NCI-H1105 (cell line): Measurements from ENCODE around the gene KLC1.
"Not testable (repeated sequence)": the region's sequence is repeated elsewhere in the genome, so short reads cannot be mapped to it uniquely, and the experiment has no call there.

Experiments used
- DNase-seq: peaks from one replicate; lab custom pipeline; 2025; lab: John Stamatoyannopoulos, UW

KLC1 gene

DNA sequence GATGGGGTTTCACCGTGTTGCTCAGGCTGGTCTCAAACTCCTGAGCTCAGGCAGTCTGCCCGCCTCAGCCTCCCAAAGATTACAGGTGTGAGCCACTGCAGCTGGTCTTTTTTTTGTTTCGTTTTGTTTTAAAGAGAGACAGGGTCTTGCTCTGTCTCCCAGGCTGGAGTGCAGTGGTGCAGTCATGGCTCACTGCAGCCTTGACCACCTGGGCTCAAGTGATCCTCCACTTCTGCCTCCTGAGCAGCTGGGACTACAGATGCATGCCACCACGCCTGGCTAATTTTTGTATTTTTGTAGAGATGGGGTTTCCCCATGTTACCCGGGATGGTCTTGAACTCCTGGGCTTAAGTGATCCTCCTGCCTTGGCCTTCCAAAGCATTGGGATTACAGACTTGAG, 62.6 kb downstream of the KLC1 start:
- not testable (repeated sequence) for DNase-seq

DNA sequence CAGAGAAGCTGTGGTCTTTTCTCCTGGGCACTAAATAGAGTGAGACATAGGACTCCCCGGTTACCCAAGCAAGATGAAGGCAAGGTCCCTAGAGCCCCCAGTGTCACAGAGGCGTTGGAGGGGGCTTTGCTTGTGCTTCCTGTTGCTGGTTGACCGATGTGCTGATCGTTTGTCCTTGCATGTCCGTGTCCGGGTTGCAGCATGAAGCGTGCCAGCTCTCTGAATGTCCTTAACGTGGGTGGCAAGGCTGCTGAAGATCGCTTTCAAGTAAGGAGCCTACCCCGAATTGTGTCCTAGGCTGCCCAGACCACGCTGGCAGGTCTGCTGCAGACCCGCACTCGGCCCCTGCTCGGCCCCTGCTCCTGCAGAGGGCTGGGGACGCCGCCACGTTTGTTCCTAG, 63.1 kb downstream of the KLC1 start:
- no peak for DNase-seq

DNA sequence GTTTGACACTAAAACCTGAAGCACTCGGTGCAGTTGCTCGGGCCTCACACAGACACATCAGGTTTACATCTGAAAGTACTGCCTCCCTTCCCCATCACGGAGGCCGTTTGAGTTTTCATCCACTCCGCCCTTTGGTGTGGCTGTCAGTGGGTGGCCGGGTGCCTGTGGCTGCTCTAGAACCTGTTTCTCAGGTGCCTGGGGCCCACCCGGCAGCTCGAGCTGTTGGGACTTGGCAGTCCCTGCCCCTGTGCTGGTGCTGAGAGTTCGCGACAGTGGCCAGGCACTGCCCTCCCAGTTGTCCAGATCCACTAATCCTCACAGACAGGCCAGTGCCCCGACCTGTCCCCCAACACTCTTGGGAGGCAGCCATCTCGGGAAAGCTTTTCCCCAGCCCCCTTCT, 63.9 kb downstream of the KLC1 start:
- no peak for DNase-seq

DNA sequence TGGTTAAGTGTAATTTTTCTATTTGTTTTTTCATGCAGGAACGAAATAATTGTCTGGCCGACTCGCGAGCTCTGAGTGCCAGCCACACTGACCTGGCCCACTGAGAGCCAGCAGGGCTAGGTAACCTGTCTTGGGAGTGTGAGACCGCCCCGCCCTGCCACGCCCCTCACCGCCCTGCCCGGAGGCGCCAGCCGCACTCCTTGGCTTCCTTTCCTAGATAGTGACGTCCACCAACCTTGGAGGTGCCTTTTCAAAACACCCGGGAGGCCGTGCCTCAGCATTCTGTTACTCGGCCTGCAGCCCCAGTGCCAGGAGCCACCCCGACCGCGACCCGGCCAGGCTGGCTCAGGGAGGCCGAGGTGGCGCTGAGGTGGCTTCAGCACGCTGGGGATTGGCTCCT, 64.5 kb downstream of the KLC1 start:
- DNase-seq, result no peak

DNA sequence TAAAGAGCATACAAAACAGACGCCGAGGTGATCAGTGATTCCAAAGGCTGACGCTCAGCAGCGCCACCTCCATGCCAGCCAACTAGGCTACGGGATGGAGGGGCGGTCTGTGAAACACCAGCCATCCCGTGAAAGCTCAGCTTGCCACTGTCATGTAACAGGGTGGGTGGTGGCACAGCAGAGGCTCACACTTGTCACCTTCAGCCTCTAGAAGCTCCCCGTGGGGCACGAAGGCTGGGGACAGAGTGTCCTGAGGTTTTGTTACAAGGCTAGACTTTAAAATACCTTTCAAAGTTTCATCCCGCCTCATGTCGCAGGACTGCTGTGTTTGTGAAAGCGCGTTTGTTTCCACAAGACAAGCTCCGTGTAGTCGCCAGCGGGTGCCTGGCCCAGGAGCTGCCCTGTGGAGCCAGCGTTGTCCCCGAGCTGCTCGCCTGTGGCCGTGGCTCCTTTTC, 65.6 kb downstream of the KLC1 start:
- DNase-seq, result no peak

- DNase-seq, result no peak
Observed at GRCh38 chr14:103695296-103696069, 66.5 kb downstream of the KLC1 start.

DNA sequence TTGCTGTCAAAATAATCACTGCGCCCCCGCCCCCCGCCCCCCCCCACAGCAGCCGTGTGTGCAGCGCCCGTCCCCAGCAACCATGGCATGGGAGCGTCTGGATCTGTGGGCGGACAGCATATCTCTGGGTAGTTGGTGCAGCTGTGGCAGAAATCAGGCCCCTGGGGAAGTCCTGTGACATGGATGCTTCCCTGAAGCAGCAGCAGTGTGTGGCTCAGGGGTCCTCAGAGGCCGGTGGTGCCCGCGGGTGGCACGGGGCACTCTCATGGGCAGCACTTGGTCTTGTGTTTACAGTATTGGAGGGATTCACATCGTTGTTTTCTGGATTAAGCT, 67.0 kb downstream of the KLC1 start:
- no peak for DNase-seq

DNA sequence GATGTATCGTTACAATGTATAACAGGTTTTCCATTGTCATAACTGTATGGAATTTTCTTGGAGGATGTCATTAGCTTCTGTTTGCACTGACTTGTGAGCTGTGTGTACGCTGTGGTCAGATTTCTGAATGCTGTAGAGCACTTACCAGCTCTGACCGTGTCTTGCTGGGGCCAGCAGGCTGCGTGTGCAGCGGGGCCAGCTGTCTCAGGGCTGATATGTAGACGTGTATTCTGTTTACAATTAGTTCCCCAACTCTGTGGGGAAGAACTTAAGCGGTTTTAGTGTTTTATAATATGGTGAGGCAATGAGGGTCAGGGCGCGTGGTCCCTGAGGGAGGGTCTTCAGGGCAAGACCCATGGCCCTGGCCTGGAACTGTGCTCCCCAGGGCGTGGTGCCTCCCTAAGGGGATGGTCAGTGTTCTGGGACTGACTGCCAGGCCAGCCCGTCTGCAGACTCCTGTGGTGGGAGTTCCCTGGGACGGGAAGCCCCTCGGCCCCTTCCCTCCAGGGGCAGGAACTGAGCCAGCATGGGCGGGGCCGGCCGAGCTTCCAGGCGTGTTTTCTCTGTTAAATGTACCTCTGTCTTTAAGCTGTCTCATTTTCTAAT, 67.6 kb downstream of the KLC1 start:
- DNase-seq, result no peak

GRCh38 chr14:103697206-103697602, 68.2 kb downstream of the KLC1 start:
- DNase-seq, result no peak

DNA sequence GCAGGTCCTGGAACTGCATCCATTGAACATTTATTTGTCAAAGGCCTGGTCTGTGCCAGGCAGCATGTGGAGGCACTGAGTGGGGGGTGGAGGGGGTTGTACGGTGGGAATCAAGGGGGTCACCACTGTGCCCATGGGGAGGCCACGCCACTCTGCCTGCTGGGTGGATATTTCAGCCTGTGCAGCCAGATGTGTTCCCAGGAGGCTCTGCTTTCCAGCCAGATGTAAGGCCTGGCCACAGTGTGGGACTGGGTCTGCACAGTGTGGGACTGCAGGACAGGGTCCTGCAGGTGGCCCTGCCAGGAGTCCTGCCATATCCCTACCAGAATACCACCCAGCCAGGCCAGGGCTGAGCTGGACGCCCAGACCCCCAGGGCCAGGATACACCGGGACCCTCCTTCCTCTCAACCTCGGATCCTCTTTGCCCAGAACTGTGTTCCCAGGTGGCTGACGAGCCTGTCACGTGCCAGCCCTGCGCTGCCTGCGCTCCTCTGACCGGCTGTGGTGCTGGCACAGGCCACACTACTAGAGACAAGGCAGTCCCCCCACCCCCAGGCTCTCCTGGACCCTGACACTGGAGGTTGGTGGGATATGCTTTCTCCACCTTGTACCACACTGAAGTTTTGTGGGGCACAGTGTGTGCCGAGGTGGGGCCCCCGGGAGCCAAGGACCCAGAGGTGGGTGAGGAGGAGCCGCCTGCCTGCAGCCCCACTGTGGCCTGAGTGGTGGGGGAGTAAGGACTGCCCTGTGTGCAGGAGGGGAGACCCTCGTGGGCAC, 68.8 kb downstream of the KLC1 start:
- DNase-seq, result no peak

DNA sequence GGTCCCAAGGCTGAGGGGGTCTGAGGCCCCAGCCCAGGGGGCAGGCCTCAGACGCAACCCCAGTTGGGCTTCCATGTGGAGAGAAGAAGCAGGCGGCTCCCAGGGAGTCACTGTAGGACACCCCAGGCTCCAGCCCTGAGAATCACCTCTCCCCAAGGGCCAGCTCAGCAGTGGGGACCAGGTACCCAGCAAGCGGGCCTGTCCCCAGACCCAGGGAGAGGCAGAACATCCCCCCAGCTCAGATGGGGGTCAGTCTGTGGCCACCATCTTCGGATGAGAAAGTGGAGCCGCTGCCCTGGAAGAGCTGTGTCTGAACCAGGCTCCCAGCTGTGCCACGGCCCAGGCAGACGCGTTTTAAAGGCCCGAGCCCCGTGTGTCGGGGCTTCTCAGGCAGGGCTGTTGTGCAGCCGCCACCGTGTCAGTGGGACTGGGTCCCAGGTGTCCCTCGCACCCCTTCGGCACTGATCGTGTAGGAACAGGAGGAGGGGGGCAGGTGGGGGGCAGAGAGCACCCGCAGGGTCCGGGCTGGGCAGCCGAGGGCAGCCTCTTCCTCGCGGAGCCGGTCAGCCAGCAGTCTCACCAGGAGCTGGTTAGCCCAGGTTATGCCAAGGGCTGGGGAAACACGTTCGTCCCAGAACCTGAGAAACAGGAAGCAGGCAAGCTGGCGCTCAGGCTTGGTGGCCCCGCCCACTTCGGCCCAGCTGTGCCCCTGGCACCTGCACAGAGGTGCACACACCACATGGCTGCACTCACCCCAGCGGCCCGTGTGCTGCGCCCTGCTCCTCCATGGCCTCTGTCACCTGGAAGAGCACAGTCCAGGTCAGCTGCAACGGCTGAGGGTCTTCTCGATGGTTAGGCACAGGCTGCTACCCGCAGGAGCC, 69.6 kb downstream of the KLC1 start:
- no peak for DNase-seq

GRCh38 chr14:103699261-103699661, 70.2 kb downstream of the KLC1 start:
- DNase-seq, result no peak

GRCh38 chr14:103699901-103700752, 71.1 kb downstream of the KLC1 start:
- no peak for DNase-seq

DNA sequence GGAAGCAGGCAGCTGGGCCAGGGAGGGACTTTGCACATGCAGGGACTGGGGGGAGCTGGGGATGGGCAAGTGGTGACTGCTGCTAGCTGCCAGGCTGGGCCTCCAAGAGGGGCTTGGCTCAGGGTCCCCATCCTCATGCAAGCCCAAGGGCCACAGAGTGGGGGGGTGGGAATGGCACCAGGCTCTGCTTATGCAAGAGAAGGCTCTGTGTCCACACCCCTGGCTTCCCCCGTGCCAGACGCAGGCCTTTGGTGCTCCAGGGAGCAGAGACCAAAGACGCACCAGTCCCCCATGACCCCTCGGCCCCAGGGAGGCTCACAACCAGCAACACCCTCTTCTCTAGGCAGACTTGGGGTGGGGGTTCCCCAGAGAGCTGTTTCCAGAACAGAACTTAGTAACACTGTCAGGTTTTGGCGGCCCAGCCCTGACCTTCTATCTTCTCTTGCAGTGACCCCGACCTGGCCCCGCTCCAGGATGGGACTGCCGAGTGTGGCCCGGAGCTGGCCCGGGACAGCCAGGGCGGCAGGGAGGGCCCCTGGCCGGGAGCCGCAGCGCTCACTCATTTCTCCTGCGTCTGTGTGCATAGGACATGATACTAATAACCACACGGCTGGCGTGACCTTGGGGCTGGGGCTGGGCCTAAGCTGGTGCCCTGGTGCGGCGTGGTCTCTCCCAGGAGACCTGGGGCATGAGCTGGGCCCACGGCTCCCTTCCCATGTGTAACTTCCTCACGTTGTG, 71.9 kb downstream of the KLC1 start:
- no peak for DNase-seq

DNA sequence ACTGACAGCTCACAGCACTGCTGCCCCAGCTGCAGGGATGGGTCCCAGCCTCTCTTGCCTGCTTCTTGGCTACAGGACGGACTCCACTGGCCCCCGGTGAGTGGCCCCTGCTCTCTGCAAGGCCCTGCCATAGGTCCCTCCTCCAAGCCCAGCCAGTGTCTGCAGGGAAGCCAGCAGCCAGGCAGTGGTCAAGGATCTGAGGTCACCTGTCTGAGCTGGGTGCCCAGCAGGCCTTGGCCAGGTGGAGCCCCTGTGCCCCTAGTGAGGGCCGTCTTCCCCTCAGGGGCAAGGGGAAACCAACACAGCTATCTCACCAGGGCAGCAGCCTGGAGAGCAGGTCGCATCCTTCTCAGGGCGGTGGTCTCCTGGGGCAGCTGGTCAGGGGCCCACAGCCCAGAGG, 73.1 kb downstream of the KLC1 start:
- no peak for DNase-seq

DNA sequence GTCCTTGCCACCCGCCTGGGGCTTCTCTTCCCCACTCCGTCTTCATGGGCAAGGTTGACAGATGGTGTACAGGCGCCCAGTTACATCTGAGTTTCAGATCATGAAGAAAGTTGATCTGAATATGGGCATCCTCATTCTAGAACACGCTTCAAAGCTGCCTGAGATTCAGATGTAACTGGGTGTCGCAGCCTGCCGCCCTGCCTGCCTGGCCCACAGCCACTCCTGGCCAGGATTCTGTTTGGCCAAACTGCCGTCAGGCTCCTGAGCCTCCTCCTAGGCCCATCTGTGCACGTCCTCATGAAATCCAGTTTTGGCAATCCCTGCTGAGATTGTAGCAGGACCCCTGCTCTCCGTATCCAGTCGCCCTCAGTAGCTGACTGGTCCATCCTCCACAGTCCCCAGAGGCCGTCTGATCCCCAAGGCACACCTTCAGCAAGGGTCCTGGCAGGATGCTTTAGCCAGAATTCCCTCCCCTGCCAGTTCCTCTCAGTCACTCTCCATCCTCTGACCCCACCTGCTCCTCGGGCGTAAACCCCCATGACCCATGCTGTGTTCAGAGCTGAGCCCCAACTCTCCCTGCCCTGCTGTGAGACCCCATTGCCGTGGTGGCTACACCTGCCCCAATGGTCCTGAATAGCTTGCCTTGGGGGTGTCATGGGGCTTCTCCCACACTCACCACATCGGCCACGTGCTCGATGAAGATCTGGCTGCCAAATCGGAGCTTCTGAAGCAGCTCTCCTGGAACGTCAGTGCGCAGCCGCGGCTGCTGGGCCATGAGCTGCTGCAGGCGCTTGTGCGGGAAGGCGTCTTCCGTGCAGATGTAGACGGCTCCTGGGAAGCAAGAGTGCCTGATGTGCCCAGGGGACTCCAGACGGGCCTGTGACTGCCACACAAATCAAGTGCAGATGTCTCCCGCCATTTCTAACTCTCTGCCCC, 73.8 kb downstream of the KLC1 start:
- no peak for DNase-seq

DNA sequence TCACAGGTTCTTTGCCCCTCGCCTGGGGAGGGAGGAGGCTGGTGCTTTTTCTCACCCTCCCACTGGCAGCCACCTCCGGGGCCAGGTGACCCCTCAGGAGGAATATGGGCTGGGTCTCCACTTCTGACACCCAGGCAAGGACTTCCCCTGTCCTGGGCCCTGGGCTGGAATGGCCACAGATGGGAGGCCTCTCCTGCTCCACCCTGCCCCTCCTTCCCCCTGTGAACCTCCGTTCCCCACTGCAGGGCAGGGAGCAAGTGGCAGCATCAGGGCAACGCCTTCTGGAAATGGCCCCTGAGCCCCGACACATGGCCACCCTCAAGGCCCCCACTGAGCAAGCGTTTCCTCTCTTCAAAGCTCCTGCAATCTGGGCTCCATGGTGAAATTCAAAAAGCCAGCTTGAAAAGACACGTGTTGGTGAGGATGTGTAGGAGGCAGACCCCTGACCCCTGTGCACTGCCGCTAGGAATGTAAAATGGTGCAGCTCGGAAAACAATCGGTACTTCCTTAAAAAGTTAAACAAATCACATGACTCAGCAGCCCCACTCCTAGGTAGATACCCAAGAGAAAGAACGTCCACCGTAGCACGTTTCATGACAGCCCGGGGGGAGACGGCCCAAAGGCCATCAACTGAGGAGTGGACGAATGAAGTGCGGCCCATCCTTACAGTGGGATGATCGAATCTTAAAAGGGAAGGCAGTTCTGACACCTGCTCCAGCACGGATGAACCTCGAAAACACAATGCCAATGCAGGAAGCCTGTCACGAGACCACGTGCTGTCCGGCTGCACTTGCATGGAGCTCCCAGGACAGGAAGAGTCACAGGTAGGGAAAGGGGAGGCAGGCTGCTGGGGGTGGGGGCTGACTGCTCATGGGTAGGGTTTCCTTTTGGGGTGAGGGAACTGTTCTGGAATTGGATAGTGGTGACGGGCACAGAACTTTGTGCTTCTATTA, 74.7 kb downstream of the KLC1 start:
- DNase-seq, result no peak

DNA sequence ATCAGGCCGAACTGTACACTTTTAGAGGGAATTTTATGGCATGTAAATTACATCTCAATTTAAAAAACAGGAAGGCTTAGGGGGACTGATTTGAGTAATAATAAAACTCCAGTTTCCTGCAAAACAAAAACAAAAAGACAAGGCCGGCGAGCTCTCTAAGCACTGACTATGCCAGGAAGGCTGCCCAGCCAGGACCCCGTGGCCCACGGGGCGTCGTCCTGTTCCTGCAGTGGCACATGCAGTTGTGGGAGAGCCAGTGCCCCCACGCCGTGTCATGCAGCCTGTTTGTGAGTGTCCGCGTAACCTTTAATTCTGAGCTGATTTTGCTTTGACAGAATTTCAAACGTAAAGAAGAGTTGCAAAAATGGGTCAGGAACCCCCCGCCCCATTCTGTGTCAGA, 75.7 kb downstream of the KLC1 start:
- no peak for DNase-seq
